Stimulated activated CD4-positive, alpha-beta T cell treated with anti-CD3 and anti-CD28 coated beads, Interleukin-15, amount 100 ng/mL, for 24 hours (primary cell): ENCODE measurements around the gene SLC19A1.

Source experiments
- DNase-seq: peaks from one replicate; pipeline ENCODE4 v3.0.0-alpha.2; 2020

SLC19A1 gene

GRCh38 chr21:45543710-45544448, 1.6 kb upstream of the SLC19A1 start:
- DNase-seq, result no peak

GRCh38 chr21:45543371-45543709, 1.1 kb upstream of the SLC19A1 start:
- DNase-seq, result no peak

GRCh38 chr21:45542667-45543370, 579 bp upstream of the SLC19A1 start:
- no peak for DNase-seq

- DNase-seq, result peak; percentile 92
Observed at GRCh38 chr21:45541221-45542039, 810 bp downstream of the SLC19A1 start.

GRCh38 chr21:45540601-45540970, 1.7 kb downstream of the SLC19A1 start:
- no peak for DNase-seq

DNA sequence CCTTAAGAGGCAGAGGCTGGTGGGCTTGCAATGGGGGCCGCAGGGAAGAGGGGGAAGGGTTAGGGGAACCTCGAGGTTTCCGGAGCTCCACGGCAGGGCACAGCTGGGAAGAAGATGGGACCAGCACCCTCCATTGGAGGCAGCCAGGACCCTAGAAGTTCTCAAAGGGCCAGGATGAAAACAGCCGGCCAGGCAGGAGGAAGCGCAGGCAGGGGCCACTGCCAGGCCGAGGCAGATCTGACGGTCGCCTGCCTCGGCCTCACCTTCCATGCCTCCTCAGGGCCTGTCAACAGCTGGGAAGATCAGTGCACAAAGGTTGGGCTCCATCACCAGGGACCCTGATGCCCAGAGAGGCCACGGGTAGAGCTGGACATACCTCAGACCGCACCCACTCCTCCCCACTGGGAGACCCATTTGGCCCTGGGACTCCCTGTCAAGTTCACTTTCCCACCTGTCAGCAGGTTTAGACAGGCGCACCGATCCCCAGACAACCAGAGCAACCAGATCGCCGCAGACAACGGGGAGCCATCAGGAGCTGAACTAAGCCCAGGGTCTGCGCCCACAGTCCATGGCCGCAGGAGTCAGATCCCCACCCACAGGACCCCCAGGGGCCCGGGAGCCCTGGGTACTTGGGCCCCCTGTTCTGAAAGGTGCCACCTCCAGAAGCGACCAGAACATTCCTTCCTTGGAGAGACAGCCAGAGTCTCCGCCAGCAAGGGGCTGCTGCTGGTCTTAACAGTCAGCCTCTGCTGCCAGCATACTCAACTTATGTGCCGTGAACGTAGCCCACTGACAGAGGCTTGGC, 2.2 kb downstream of the SLC19A1 start:
- no peak for DNase-seq

DNA sequence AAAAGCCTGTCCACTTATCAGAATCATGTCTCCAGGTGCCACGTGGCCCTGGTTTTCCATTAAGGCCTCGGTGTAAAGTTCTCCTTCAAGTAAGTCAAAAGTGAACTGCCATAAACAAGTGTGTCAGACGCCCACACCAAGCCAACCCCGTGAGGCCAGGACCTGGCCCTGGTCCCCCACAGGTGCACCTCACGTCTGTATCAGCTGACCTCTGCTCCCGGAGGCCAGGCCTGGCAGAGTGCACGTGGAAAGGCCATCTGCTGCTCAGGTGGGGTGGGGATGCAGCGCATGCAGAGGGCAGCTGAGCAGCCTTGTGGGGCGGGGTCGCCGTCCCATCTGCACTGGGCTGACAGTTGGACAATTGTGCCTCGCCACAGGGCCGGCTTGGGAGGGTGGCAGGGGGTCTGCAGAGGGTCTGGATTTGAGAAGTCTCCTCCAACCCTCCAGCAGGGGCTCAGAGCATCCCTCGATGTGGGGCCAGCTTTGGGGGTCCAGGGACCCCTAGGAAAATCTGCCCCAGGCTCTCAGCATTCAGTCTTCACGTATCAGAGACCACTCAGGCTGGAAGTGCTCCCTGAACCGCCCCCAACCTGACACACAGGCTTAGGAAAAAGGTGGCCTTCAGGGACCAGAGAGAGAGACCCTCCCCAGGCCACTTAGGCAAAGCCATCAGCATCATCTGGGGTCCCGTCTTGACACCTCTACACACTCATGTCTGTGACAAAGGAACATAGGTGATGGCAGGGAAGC, 3.0 kb downstream of the SLC19A1 start:
- DNase-seq, result peak; percentile 5

- peak; percentile 3 for DNase-seq
Observed at GRCh38 chr21:45538381-45539045, 3.7 kb downstream of the SLC19A1 start.

- peak; percentile 1 for DNase-seq
Observed at GRCh38 chr21:45537746-45538291, 4.4 kb downstream of the SLC19A1 start.

GRCh38 chr21:45537111-45537745, 5.0 kb downstream of the SLC19A1 start:
- peak; percentile 1 for DNase-seq

DNA sequence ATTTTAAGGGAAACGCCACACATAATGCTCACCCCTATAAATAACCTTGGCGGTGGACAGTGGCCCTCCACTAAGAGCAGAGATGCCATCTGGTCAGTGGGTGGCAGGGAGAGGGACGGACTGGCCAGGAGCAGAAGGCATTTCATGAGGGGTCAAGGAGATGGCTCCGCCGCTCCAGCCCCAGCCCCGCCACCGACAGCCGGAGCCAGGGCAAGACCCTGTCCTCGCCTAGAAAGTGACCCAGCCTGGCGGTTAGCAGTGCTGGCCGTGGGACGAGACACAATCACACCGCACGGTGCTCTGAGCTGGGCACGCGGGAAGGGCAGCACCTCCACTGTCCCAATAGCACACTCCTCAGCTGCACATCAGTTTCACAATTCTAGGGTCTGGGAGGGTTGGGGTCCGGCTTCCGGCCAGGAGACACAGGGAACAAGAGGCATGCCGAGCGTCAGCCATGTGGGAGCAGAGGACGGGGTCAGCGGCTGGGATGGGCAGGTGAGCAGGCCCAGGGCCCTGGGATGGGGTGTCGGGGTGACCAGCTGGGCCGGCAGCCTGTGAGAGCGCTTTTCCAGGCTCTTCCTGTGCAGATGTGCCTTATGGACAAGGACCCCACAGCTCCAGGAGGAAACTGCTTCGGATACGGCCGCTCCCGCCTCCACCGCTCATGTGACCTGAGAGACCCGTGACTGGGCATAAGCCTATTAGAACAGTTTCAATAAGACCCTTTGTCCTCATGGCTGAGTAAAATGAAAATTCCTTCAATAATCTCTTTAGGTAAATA, 5.7 kb downstream of the SLC19A1 start:
- DNase-seq, result peak; percentile 1

GRCh38 chr21:45535341-45536081, 6.7 kb downstream of the SLC19A1 start:
- DNase-seq, result peak; percentile 0

- peak; percentile 3 for DNase-seq
Observed at GRCh38 chr21:45534636-45535331, 7.5 kb downstream of the SLC19A1 start.

- peak; percentile 1 for DNase-seq
Observed at GRCh38 chr21:45533846-45534635, 8.2 kb downstream of the SLC19A1 start.

DNA sequence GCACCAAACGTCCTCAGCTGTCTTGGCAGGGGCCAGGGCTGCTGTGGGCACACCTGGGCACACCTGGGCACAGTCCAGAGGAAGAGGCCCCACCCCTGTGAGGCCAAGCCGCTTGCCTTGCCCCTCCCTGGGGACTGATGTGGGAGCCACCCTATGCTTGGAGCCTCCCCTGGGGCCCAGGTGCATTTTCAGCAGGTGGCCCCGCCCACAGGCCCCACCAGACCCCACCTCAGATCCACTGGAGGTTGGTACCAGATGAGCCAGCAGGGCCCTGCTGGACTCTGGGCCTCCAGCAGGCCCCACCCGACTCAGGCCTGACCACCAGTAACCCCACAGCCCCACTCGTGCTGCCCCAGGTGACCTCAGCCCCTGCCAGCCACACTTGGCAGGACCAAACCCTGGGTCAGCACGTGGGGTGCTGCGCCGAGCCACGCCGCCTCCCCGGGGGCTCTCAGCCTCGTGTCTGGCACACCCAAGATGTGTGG, 8.8 kb downstream of the SLC19A1 start:
- DNase-seq, result peak; percentile 1

DNA sequence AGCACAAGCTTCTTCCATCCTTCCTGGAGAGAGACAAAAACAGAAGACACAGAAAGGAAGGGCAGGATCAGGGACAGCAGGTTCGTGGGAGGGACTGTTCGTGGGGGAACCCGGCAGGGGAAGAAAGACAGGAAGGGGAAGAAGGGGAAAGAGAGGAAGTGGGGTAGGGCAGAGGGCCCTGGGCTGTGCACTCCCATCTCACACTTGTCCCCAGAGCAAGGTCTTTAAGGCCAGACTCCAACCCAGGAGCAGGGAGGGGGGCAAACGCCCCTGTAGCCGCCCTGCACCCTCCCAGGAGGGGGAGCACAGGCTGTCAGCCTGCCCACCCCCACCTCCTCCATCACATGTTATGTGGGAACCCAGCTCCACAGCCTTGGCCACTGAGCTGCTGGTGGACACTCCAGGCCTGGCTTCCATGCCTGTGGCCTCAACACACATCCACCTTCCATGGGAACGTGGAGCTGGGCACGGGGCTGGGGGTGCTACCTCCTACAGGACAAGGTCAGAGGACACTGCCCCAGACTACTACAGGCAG, 9.3 kb downstream of the SLC19A1 start:
- peak; percentile 0 for DNase-seq
